HuH-7.5 (cell line): Measurements from ENCODE around the gene FBXO39.
"Not testable (repeated sequence)": the region's sequence is repeated elsewhere in the genome, so short reads cannot be mapped to it uniquely, and the experiment has no call there.

ENCODE experiments used
- DNase-seq: peaks from one replicate; pipeline ENCODE4 v3.0.0; 2011; ENCODE audit warnings: low spot score

The FBXO39 gene

GRCh38 chr17:6793748-6794493 is 17.9 kb downstream of the FBXO39 start:
- DNase-seq: no peak

- DNase-seq: peak; percentile 11
These were observed 20.2 kb downstream of the FBXO39 start for GRCh38 chr17:6796017-6796886.

DNA sequence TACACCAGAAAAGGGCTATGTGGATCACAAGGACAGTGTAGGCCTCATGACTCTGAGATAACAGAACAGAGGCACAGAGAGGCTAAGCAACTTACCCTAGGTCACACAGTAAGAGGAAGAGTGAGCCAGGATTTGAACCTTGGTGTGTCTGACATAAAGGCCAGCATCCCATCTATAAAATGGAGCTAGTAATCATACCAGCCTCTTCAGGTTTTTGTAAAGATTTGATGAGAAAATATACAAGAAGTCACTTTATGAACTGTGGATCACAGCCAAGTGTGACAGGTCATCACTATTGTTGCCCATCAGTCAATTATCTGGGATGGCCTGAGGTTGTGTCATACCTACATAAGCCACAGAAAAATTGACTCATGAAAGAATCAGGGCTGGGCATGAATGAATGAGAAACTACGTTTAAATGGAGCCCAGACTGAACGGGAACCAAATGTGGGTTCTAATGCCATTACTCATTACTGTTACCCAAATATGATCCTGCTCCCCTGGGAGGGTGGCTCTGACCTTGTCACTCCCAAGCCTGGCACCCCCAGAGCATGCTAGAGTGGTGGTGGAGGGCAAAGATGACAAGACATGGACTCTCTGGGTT is 21.0 kb downstream of the FBXO39 start:
- DNase-seq: no peak

GRCh38 chr17:6797718-6798351 is 21.8 kb downstream of the FBXO39 start:
- DNase-seq: no peak

DNA sequence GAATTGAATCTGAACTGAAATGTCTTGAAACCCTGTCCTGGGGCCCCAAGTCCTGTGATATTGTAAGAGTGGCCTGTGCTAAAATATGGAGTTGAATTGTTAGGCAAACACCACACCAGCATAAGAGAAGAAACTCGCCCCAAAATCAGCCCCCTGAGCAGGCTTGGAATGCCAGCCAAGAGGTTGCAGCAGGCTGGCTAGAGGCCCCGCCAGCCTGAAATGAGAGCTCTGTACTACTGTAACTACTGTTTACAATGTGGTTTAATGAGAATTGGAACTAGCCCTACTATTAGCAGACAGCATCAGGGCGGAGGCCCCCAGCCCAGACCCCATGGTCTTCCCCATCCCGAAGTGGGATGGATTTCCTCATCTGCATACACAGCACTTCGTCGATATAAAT is 23.7 kb downstream of the FBXO39 start:
- DNase-seq: no peak

GRCh38 chr17:6800422-6801027 is 24.5 kb downstream of the FBXO39 start:
- no peak for DNase-seq

DNA sequence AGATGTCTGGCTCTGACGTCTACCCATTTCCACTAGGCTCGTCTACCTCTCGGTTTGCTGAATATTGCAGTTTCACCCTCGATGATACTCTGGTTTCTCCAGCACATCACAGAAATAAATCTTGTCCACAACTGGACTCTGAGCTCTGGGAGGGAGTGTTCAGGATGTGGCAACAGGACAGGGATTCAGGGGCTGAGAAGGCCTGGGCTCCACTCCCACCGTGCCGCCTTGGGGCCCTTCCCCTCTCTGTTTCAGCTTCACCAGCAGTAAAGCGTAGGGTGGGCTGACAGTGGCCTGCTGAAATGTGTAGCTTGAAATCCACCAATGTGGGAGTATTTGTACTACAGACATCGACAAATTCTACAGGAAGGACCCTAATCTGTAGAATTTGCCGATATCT is 35.5 kb downstream of the FBXO39 start:
- no peak for DNase-seq

DNA sequence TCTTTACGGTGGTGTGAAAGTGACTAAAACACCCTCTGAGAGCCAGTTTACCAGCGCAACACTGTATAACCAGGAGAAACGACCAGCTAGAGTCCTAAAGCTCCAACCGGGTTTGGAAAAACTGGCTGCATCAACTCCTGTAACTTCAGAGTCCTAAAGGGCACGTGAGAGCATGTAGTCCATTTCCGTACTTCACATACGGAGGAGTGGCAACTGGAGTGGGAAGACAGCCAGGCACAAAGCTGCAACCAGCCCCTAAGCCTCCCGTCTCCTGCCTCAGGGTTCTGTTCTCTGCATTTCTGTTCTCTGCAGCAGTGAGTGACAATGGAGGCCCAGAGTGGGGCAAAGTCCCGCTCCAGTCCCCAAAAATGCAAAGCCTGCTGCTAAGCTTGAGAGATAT is 36.3 kb downstream of the FBXO39 start:
- no peak for DNase-seq

GRCh38 chr17:6815775-6816174 is 39.8 kb downstream of the FBXO39 start:
- no peak for DNase-seq

- not testable (repeated sequence) for DNase-seq
These were observed 40.4 kb downstream of the FBXO39 start for GRCh38 chr17:6816368-6816767.

GRCh38 chr17:6818938-6819337 is 42.9 kb downstream of the FBXO39 start:
- DNase-seq: no peak

- DNase-seq: no peak
These were observed 47.0 kb downstream of the FBXO39 start for GRCh38 chr17:6823011-6823442.

DNA sequence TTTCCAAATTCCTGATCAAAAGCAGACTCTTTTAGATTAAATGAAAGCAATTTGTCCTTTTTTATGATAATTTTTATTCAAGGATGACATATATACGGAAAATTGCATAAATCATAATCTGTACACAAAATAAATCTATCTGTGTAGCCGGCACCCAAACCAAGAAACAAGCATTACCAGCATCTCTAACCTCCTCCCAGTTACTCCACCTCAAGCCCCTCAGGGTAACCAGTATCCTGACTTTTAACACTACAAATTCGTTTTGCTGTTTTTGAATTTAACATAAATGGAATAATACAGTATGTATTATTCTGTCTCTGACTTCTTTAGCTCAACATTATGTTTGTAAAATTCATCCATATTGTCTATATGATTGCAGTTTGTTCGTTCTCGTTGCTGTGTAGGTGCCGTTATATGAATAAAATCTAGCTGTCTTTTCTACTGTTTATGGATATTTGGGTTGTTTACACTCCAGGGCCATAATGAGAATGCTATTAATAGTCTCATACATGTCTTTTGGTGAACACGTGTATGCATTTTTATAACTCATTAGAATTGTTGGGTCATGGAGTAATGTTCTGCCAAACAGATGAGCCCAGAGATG is 54.5 kb downstream of the FBXO39 start:
- no peak for DNase-seq

- DNase-seq: peak; percentile 53
These were observed 55.7 kb downstream of the FBXO39 start, which contains the start of gene TEKT1 for GRCh38 chr17:6831661-6832263. TSS of gene TEKT1 (minus strand) at chr17:6831729. CDS start at chr17:6830376, 1,353 bp downstream.
